Epithelial cell of proximal tubule (primary cell): ENCODE results near the gene JARID2. TPM values are rescaled to one million over a fixed set of nuclear protein-coding genes. Genes with fewer than 3 reads are reported as not detected.

Experiments
- DNase-seq: peaks from one replicate; pipeline ENCODE4 v3.0.0-alpha.2; 2011; ENCODE audit warnings: low read depth
- H3K4me3 ChIP-seq: 2 replicates; pipeline ENCODE4 v1.5.1; 2011; ENCODE audit warnings: low read depth, mild to moderate bottlenecking, low read length
- total RNA-seq: library from RNA; depleted of rRNA; stranded (reverse); fragments of >200 nt; gene quantifications from 2 replicates; pipeline ENCODE4 v1.2.3, GENCODE V29; 2015
- TF ChIP-seq, protein P1 (sequence below): conservative IDR thresholded peaks from 2 replicates; pipeline ENCODE4 v1.5.1; 2012; ENCODE audit warnings: low read depth, mild to moderate bottlenecking, low read length

JARID2 gene
- total RNA-seq, 1 donor from 2014 or later = 5.1 TPM

- TF ChIP-seq, protein P1, sequence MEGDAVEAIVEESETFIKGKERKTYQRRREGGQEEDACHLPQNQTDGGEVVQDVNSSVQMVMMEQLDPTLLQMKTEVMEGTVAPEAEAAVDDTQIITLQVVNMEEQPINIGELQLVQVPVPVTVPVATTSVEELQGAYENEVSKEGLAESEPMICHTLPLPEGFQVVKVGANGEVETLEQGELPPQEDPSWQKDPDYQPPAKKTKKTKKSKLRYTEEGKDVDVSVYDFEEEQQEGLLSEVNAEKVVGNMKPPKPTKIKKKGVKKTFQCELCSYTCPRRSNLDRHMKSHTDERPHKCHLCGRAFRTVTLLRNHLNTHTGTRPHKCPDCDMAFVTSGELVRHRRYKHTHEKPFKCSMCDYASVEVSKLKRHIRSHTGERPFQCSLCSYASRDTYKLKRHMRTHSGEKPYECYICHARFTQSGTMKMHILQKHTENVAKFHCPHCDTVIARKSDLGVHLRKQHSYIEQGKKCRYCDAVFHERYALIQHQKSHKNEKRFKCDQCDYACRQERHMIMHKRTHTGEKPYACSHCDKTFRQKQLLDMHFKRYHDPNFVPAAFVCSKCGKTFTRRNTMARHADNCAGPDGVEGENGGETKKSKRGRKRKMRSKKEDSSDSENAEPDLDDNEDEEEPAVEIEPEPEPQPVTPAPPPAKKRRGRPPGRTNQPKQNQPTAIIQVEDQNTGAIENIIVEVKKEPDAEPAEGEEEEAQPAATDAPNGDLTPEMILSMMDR = no peak
- H3K4me3 ChIP-seq = no peak overlapping the region
- DNase-seq = no peak
These were observed 19.9 kb downstream of the JARID2 start for GRCh38 chr6:15265787-15266186.

GRCh38 chr6:15266423-15266996, 20.6 kb downstream of the JARID2 start:
- TF ChIP-seq, protein P1 = no peak
- no peak overlapping the region for H3K4me3 ChIP-seq
- no peak for DNase-seq

DNA sequence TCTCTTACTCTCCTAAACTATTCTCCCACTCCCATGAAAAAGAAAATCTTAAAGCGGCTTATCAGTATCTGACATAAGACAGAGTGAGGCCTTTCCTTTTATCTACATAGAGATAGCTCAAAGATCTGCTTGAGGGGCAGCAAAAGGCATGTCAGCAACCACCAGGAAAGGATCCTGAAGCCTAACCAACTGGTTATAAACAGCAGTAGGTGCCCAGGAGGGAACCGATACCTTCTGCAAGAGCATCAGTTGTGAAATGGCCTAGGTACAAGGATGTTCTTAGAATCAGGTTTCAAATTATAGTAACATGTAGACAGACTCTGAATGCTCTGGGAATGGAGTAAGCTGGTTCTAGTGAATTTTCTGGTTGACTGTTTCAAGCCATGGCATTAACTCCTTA, 21.4 kb downstream of the JARID2 start:
- H3K4me3 ChIP-seq = no peak overlapping the region
- TF ChIP-seq, protein P1 = no peak
- no peak for DNase-seq

DNA sequence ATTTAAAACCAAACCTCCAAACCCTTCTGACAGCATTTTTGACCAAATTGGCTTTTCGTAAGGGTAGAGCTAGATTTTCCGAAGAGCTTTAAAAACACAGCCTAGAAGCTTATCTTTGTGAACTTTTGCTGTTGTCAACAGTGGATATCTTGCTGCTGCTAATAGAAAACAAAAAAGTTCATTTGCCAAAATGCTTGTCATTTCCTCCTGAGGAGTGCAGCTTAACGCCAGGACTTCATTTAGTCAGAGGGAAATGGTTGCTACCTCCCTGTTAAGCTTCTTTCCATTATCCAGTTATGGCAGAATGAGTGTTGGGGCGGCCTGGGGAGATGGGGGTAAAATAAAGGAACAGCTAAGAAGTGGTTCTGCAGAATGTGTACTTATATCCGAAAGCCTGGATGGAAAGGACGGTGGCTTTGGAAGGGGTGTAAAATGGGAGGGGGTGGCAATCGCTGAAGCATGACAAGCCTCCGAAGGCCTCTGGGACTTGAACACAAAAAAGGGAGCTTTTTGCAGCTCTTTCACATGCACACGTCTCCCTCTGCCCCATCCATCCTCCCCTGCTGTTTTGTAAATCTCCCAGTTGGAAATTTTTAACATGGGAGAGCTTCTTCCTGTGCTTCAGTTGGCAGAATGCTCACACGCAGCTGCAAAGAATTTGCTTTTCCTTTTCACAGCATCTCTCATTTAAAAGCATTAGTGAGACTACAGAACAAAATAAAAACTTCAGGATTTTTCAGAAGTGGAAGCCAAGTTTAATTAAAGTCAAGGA, 22.5 kb downstream of the JARID2 start:
- no peak for DNase-seq
- TF ChIP-seq, protein P1 = no peak
- no peak overlapping the region for H3K4me3 ChIP-seq

DNA sequence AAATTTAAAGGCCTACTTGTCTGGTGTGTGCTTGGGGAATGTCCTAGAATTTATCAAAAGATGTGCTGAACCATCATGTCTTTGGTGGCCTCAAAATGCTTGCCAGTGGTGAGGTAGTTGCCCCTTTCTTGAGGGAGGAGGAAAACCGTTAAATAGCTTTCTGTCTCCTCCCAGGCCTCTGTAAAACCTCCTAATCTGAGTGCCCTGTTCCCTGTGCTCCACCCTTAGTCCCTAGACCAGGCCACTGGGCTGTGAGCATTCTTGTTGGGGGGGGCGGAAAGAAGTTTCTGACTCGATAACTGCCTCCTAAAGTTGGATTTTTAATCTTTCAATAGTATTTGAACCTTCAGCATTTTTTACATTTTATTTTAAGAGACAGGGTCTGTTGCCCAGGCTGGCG, 23.1 kb downstream of the JARID2 start:
- TF ChIP-seq, protein P1 = no peak
- DNase-seq = no peak
- no peak overlapping the region for H3K4me3 ChIP-seq

- DNase-seq = no peak
- H3K4me3 ChIP-seq = no peak overlapping the region
- TF ChIP-seq, protein P1 = no peak
These were observed 23.8 kb downstream of the JARID2 start for GRCh38 chr6:15269619-15270018.

DNA sequence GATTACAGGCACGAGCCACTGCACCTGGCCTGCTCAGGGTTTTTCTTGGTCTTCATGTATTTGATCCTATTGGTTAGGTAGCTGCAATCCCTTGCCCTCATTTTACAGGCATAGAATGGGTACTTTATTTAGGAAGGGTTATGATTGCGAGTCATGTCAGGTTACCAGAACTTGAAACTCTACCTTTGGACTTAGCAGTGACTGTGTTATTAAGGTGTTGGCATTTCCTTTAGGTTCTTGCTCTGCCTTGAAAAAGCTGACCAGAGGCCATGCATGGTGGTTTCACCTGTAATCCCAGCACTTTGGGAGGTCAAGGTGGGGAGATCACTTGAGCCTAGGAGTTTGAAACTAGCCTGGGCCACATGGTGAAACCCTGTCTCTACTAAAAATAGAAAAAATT, 24.5 kb downstream of the JARID2 start:
- H3K4me3 ChIP-seq = no peak overlapping the region
- TF ChIP-seq, protein P1 = no peak
- DNase-seq = no peak
